Transverse colon (tissue), 1 donor: ENCODE data around the gene SERINC5.

ENCODE experiments used
- EP300 ChIP-seq: sonication (generic); formaldehyde crosslinking; IDR thresholded peaks from one replicate; pipeline ENCODE4 v1.6.1; 2017; ENCODE audit warnings: antibody characterized with exemption, low read depth
- POLR2A ChIP-seq: fragments of 450-650 bp; IDR thresholded peaks from one replicate; pipeline ENCODE4 v1.6.1; 2016; ENCODE audit warnings: antibody characterized with exemption, mild to moderate bottlenecking, moderate library complexity

DNA sequence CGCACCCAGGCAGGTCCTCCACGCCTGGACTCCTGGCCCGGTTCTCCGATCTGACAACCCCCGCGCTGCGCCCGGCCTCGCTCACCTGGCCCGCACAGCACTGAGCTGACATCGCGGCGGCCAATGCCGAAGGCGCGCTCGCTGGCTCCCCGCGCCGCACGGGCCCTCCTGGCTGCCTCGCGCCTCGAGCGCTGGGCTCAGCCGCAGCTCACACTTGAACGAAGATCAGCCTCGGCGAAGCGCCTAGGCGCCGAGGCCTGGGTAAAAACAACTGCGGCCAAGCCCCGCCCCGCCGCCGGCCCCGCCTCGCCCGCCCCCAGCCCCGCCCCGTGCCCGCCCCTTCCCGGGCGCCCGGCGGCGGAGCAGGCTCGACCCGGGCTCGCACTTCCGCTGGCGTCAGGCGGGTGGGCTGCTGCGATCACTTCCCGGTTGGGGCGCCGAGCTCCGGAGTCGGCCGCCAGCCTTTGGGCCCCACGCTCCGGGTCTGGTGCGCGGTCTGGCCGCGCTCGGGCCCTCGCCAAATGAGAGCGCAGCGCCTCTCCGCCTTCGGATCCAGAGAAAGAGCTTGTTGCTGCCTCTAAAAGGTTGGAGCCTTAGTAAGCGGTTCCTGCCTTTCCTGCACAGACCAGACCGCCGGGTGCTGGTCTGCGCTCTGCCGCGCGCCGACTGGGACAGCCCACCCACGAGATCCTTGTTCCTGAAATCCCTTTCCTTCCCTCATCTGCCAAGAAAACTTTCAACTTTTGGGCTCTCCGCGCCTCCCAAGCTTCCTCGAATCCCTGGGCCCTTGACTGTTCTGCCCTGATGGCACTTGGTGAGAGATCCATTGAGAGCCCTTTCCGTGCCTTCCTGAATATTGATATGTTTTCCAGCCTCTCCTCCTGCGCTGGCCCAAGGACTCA is at the start of gene SERINC5:
- TF ChIP-seq POLR2A (peak; percentile 97), EP300 (peak; percentile 10)
